CD4-positive, alpha-beta T cell (primary cell): ENCODE results near the gene OR51E1. TPM values are rescaled to one million over a fixed set of nuclear protein-coding genes. Genes with fewer than 3 reads are reported as not detected.

Experiments used
- ATAC-seq: fragments of 200-7000 bp; cut with Tn5 transposase; one replicate; pipeline ENCODE4 v1.10.0; 2022; ENCODE audit warnings: mild to moderate bottlenecking; ENCODE audit not compliant: poor library complexity
- CTCF ChIA-PET: fragments of 350-600 bp; sonication (Branson Sonifier 250); formaldehyde crosslinking; loops from one replicate; lab custom pipeline; 2021; ENCODE audit warnings: antibody characterized with exemption, inconsistent platforms; lab: Charles Lee
- POLR2A ChIA-PET: fragments of 350-600 bp; sonication (Branson Sonifier 250); formaldehyde crosslinking; loops from one replicate; lab custom pipeline; 2021; ENCODE audit warnings: antibody characterized with exemption, inconsistent platforms; lab: Charles Lee
- DNase-seq, 14 experiments: peaks; one replicate each; pipeline ENCODE4 v3.0.0-alpha.2; 2013 to 2020; ENCODE audit warnings: mixed read lengths in 2 of 14
- H3K27ac ChIP-seq, 2 donors: one replicate each; pipeline versions ENCODE4 v1.5.1 to v1.7.0; 2013; ENCODE audit warnings: low read length in 2 of 2, low read depth in 1 of 2, mild to moderate bottlenecking in 1 of 2
- H3K27me3 ChIP-seq, 2 experiments: 1 replicate in 1 of 2; 2 replicates in 1 of 2; pipeline versions ENCODE4 v1.6.1 to v1.7.0; 2013; ENCODE audit warnings: low read length in 2 of 2, control low read depth in 1 of 2, mild to moderate bottlenecking in 1 of 2, moderate library complexity in 1 of 2; ENCODE audit not compliant: insufficient read depth in 2 of 2, control insufficient read depth in 1 of 2
- H3K36me3 ChIP-seq: one replicate; pipeline ENCODE4 v1.6.1; 2013; ENCODE audit warnings: low read length, control low read depth; ENCODE audit not compliant: insufficient read depth
- H3K4me1 ChIP-seq: one replicate; pipeline ENCODE4 v1.6.1; 2013; ENCODE audit warnings: low read length, control low read depth; ENCODE audit not compliant: insufficient read depth
- H3K4me3 ChIP-seq: one replicate; pipeline ENCODE4 v1.5.1; 2013; ENCODE audit warnings: mild to moderate bottlenecking, low read length, moderate library complexity
- H3K9me3 ChIP-seq, 2 experiments: 1 replicate in 1 of 2; 2 replicates in 1 of 2; pipeline versions ENCODE4 v1.6.1 to v1.7.0; 2013; ENCODE audit warnings: low read length in 2 of 2, mild to moderate bottlenecking in 2 of 2, control low read depth in 1 of 2, moderate library complexity in 1 of 2; ENCODE audit not compliant: control insufficient read depth in 1 of 2, insufficient read depth in 1 of 2
- H3K27ac Mint-ChIP-seq: one replicate; pipeline ENCODE4 v1.8.0; 2020; ENCODE audit warnings: mixed read lengths
- H3K27me3 Mint-ChIP-seq: one replicate; pipeline ENCODE4 v1.8.0; 2021; ENCODE audit warnings: mixed read lengths
- H3K36me3 Mint-ChIP-seq: one replicate; pipeline ENCODE4 v1.8.0; 2021; ENCODE audit warnings: low read depth, mixed read lengths
- H3K4me1 Mint-ChIP-seq: one replicate; pipeline ENCODE4 v1.8.0; 2021; ENCODE audit warnings: low read depth, mixed read lengths
- H3K4me3 Mint-ChIP-seq: one replicate; pipeline ENCODE4 v1.8.0; 2020; ENCODE audit warnings: mild to moderate bottlenecking, mixed read lengths
- H3K9me3 Mint-ChIP-seq: one replicate; pipeline ENCODE4 v1.8.0; 2020; ENCODE audit warnings: mixed read lengths
- intact Hi-C, 2 experiments: fragments of 100-400 bp; cut with DNase I in 1 of 2; cut with micrococcal nuclease in 1 of 2; formaldehyde crosslinking; loops; one replicate each; pipeline versions ENCODE4 v1.15.1 to v1.9.0; 2023 to 2025; cut with DNase I, micrococcal nuclease
- polyA plus RNA-seq, 2 donors: library from polyadenylated mRNA; unstranded; fragments of 120-200 nt; gene quantifications; one replicate each; pipeline ENCODE4 v1.2.1, GENCODE V29; 2013
- total RNA-seq, 174 experiments: library from RNA in 2 of 174; stranded (reverse) in 2 of 174; gene quantifications; one replicate each; pipeline ENCODE4 v1.2.3 and lab custom pipeline; 2021 to 2026
- TF ChIP-seq, protein P1 (sequence below): fragments of 200-600 bp; IDR thresholded peaks from one replicate; pipeline ENCODE4 v1.8.0; 2022; ENCODE audit warnings: antibody characterized with exemption, mild to moderate bottlenecking

The OR51E1 gene, protein sequence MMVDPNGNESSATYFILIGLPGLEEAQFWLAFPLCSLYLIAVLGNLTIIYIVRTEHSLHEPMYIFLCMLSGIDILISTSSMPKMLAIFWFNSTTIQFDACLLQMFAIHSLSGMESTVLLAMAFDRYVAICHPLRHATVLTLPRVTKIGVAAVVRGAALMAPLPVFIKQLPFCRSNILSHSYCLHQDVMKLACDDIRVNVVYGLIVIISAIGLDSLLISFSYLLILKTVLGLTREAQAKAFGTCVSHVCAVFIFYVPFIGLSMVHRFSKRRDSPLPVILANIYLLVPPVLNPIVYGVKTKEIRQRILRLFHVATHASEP
- total RNA-seq (not detected), total RNA-seq (lab: John Stamatoyannopoulos, UW) (0 to 0.07 (median 0) reads per million in 172 experiments)
- polyA plus RNA-seq (2013, experiment 1 of 2), result not detected
- polyA plus RNA-seq (2013, experiment 2 of 2), result 0.03 TPM

DNA sequence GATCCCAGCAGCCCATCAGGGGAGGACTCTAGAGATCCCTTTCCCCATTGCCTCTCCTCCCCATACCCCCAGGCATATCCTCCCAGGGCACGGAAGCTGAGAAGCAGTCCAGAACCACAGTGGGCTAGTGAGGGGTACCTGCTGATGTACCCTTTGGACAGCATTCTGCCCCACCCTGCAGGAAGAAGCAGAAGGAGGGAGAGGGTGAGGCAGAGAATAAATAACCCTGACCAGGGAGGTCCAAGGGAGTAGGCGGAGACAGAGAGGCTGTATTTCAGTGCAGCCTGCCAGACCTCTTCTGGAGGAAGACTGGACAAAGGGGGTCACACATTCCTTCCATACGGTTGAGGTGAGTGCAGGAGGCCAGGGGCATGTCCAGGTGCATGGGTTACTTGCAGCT is at the start of gene OR51E1:
TSS of gene OR51E1 (plus strand) at position 301 of the 400 bp plus-strand sequence. CDS start 8,545 bp downstream, outside the sequence.
- Mint-ChIP-seq H3K27me3 (peaks cover 40% of the 10 kb centered on the region), H3K27ac (no peak within 1 kb of the TSS), H3K36me3 (no peaks in the 10 kb centered on the region), H3K9me3 (no peaks in the 10 kb centered on the region), H3K4me1 (no peaks in the 10 kb centered on the region), H3K4me3 (no peak within 1 kb of the TSS)
- Histone ChIP-seq H3K36me3 (no peaks in the 10 kb centered on the region), H3K4me1 (no peaks in the 10 kb centered on the region), H3K27me3 (peaks cover 4 to 6% of the 10 kb centered on the region in 2 experiments), H3K27ac (no peak within 1 kb of the TSS), H3K9me3 (no peaks in the 10 kb centered on the region), H3K4me3 (no peak within 1 kb of the TSS)
- intact Hi-C loops, result no loop called here
- ATAC-seq (no peak), DNase-seq (no peak)
- TF ChIP-seq, protein P1, sequence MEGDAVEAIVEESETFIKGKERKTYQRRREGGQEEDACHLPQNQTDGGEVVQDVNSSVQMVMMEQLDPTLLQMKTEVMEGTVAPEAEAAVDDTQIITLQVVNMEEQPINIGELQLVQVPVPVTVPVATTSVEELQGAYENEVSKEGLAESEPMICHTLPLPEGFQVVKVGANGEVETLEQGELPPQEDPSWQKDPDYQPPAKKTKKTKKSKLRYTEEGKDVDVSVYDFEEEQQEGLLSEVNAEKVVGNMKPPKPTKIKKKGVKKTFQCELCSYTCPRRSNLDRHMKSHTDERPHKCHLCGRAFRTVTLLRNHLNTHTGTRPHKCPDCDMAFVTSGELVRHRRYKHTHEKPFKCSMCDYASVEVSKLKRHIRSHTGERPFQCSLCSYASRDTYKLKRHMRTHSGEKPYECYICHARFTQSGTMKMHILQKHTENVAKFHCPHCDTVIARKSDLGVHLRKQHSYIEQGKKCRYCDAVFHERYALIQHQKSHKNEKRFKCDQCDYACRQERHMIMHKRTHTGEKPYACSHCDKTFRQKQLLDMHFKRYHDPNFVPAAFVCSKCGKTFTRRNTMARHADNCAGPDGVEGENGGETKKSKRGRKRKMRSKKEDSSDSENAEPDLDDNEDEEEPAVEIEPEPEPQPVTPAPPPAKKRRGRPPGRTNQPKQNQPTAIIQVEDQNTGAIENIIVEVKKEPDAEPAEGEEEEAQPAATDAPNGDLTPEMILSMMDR, result no peak
- CTCF ChIA-PET, result no interaction called here
- POLR2A ChIA-PET, result no interaction called here

DNA sequence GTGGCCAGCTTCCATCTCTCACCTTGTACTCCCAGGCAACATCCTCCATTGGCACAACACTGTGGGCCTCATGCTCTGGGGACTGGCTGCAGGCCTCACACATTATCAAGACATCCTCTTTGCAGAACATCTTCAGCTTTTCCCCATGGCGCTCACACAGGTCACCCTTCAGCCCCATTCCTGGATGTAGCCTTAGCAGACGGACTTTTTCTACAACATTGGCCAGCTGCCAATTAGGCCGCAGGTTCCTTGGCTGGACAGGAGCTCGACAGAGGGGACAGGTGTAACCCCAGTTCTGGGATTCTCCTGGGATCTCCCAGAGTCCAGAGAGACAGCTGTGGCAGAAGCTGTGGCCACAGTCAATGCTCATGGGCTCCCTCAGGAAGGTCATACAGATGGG is 38.7 kb upstream of the OR51E1 start:
- TF ChIP-seq, protein P1, result no peak
- H3K9me3 Mint-ChIP-seq, result peaks cover 3% of the 10 kb centered on the region
- ChIA-PET POLR2A (no interaction called here), CTCF (no interaction called here)
- H3K36me3 Mint-ChIP-seq, result peaks cover 54% of the 10 kb centered on the region
- no peaks in the 10 kb centered on the region for H3K27me3 Mint-ChIP-seq
- Histone ChIP-seq H3K27ac (no peak overlapping the region), H3K27me3 (no peaks in the 10 kb centered on the region), H3K36me3 (peaks cover 49% of the 10 kb centered on the region), H3K4me1 (peaks cover 20% of the 10 kb centered on the region), H3K9me3 (no peaks in the 10 kb centered on the region), H3K4me3 (no peak overlapping the region)
- ATAC-seq, result no peak
- H3K4me3 Mint-ChIP-seq, result peak overlapping the region; percentile 16
- DNase-seq, result no peak
- peaks cover 46% of the 10 kb centered on the region for H3K4me1 Mint-ChIP-seq
- intact Hi-C loops, result loop anchor here in 1 of 2 experiments (5.0 to 10.0 kb wide), 3 partner anchors 213 to 1632 kb away; partner anchors contain the start of genes CNGA4 and TRIM21
- no peak overlapping the region for H3K27ac Mint-ChIP-seq

DNA sequence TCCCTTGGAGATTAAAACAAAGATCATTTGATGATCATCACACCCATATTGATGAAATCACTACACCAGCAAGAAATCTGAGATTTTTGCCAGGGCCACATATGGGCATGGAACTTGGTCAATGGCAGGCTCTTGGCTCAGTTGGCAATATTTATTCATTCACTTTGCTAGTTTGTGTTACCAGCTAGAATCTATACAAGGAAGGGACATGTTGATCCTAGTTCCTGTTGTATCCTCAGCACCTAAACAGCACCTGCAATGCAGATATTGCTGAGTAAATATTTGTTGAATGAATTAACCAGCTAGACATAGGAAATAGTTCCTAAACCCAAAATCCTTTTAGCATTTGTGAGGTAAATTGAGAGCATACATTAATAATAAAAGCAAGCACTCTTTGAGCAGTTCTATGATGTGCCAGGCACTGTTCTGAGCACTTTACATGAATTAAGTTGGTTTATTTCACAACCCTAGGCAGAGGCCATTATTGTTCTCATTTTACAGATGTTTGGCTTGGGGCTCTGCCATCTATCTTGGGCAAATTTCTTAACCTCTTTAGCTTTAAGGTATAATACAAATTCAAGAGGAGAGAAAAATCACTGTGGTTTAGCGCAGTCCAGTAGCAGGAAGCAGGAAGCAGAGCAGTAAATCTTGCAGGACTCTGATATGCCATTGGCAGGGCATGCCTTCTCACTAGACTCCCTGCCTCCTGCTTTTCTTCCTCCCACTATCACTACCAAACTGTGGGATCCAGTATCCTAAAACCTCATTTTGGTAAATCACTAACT is 37.4 kb upstream of the OR51E1 start:
- Histone ChIP-seq H3K27ac (no peak overlapping the region), H3K9me3 (no peaks in the 10 kb centered on the region), H3K4me3 (no peak overlapping the region), H3K36me3 (peaks cover 36% of the 10 kb centered on the region), H3K27me3 (no peaks in the 10 kb centered on the region), H3K4me1 (peaks cover 23% of the 10 kb centered on the region)
- POLR2A ChIA-PET, result no interaction called here
- CTCF ChIA-PET, result interaction anchor here (1.3 kb wide), 1 partner anchor 31 kb away, joined by 5 read pairs; the partner anchor contains the start of gene OR51D1
- H3K36me3 Mint-ChIP-seq, result peaks cover 41% of the 10 kb centered on the region
- intact Hi-C loops, result loop anchor here in 1 of 2 experiments (5.0 to 10.0 kb wide), 3 partner anchors 214 to 1631 kb away; partner anchors contain the start of genes CNGA4 and TRIM21
- H3K4me3 Mint-ChIP-seq, result peak overlapping the region; percentile 87
- peaks cover 53% of the 10 kb centered on the region for H3K4me1 Mint-ChIP-seq
- no peaks in the 10 kb centered on the region for H3K27me3 Mint-ChIP-seq
- no peak for DNase-seq
- ATAC-seq, result no peak
- peaks cover 3% of the 10 kb centered on the region for H3K9me3 Mint-ChIP-seq
- H3K27ac Mint-ChIP-seq, result peak overlapping the region; percentile 86
- TF ChIP-seq, protein P1, result no peak
